HUES48 (cell line): ENCODE measurements around the gene STYX.

Source experiments
- H3K27ac ChIP-seq: one replicate; pipeline ENCODE4 v1.7.0; 2013; ENCODE audit warnings: low read depth, low read length, inconsistent platforms
- H3K27me3 ChIP-seq: 2 replicates; pipeline ENCODE4 v1.6.1; 2013; ENCODE audit warnings: mild to moderate bottlenecking, low read length; ENCODE audit not compliant: control insufficient read depth, insufficient read depth
- H3K36me3 ChIP-seq: 2 replicates; pipeline ENCODE4 v1.6.1; 2013; ENCODE audit warnings: low read length; ENCODE audit not compliant: control insufficient read depth, insufficient read depth
- H3K4me1 ChIP-seq: 2 replicates; pipeline ENCODE4 v1.6.1; 2013; ENCODE audit warnings: mild to moderate bottlenecking, low read length; ENCODE audit not compliant: control insufficient read depth, insufficient read depth
- H3K4me3 ChIP-seq: 2 replicates; pipeline ENCODE4 v1.5.1; 2013; ENCODE audit warnings: mild to moderate bottlenecking, low read depth, low read length
- H3K9ac ChIP-seq: 2 replicates; pipeline ENCODE4 v1.6.1; 2013; ENCODE audit warnings: mild to moderate bottlenecking, low read depth, low read length, moderate library complexity
- H3K9me3 ChIP-seq: 2 replicates; pipeline ENCODE4 v1.6.1; 2013; ENCODE audit warnings: low read length; ENCODE audit not compliant: control insufficient read depth, insufficient read depth

STYX gene

GRCh38 chr14:52790011-52790755 lies 60.2 kb downstream of the STYX start:
- Histone ChIP-seq H3K36me3 (no peaks in the 10 kb centered on the region; the same call in 1 of the 2 replicates), H3K4me1 (peaks cover 19% of the 10 kb centered on the region), H3K9me3 (no peaks in the 10 kb centered on the region), H3K27me3 (no peaks in the 10 kb centered on the region), H3K4me3 (peak overlapping the region; percentile 97), H3K27ac (peak overlapping the region; percentile 83), H3K9ac (peak overlapping the region; percentile 80)

DNA sequence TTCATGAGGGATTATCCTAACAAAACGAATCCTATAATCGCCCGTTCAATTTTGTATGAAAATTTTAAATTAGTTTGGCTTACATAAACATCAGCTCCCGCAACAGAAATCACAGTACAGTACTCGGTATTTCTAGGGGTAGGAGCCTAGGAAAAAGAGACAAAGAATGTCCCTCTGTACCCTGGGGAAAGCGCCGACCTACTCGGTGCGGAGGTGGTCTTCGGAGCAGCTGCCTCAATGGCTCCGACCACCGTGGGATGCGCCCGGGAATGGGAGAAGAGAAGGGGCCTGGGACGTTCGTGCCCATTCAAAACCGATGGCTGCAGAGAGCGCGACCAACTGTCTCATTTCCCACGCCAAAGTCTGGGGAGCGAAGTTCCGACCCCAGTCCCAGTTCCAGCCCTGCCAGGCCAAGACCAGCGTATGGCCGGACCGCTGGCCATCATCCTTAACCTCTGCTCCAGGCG lies 60.8 kb downstream of the STYX start:
- Histone ChIP-seq H3K36me3 (no peaks in the 10 kb centered on the region; the same call in 1 of the 2 replicates), H3K4me1 (peaks cover 19% of the 10 kb centered on the region), H3K4me3 (peak overlapping the region; percentile 97), H3K27ac (peak overlapping the region; percentile 83), H3K27me3 (no peaks in the 10 kb centered on the region), H3K9me3 (no peaks in the 10 kb centered on the region), H3K9ac (peak overlapping the region; percentile 80)

DNA sequence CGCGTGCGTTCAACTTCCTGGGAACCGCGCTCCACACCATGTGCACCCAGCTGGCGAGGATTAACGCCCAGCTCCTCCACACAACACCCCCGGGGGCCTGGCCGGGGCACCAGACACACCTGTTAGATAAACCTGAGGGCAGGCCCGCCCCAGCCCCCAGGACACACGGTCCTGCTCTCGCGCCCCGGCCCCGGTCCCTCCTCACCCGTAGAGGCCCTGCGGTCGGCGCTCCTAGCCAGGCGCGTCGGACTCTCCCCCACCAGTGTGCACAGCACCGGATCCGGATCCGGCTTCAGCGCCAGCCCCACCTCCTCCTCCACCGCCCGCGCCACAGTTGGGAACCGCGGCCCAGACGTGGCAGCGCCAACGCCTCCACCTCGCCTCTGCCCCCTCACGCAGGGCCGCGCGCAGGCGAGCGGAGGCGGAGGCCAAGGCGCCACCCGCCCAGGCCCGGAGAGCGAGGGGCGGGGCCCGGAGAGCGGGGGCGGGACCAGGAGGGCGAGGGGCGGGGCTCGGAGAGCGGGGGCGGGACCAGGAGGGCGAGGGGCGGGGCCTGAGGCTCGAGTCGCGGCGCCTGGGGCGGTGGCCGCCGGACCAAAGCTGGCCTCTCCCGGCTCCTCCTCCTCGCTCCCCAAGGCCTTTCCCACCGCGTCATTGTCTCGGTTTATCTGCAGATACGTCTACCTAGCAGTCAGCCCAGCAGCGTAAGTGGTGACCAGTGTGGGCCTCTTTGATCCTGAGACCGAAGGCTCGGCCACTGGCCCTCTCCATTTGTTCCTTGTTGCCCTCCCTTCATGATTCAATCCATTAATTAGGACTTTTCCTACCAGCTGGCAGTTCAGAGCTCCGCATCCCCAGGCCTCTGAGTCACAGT lies 61.5 kb downstream of the STYX start, which contains the start of gene GNPNAT1:
GNPNAT1 (minus strand) TSS at position 385 of the 874 bp plus-strand sequence. CDS start 6,957 bp downstream, outside the sequence.
- Histone ChIP-seq H3K27ac (peak within 1 kb of the TSS; percentile 83), H3K4me3 (peak within 1 kb of the TSS; percentile 97), H3K9me3 (no peaks in the 10 kb centered on the region)

DNA sequence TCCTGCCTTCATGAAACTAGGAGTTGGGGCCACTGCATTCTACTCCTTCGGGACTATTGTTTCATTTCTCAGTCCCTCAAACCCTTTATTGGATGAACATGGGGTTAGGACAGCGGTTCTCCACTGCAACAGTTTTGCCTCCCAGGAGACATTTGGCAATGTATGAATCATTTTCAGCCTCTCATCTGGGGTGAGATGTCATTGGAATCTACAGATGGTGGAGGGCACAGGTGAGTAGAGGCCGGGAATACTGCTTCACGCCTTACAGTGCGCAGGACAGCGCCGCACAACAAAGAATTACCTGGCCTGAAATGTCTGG lies 62.1 kb downstream of the STYX start:
- Histone ChIP-seq H3K9me3 (no peaks in the 10 kb centered on the region), H3K4me3 (peak overlapping the region; percentile 75), H3K27me3 (no peaks in the 10 kb centered on the region), H3K4me1 (peaks cover 19% of the 10 kb centered on the region), H3K36me3 (no peaks in the 10 kb centered on the region; the same call in 1 of the 2 replicates), H3K9ac (peak overlapping the region; percentile 78), H3K27ac (peak overlapping the region; percentile 81)

More for the DNA sequence above, 61.5 kb downstream of the STYX start, which contains the start of gene GNPNAT1:
- peak within 1 kb of the TSS; percentile 80 for H3K9ac ChIP-seq
- H3K36me3 ChIP-seq = no peaks in the 10 kb centered on the region; the same call in 1 of the 2 replicates
- peaks cover 19% of the 10 kb centered on the region for H3K4me1 ChIP-seq
- no peaks in the 10 kb centered on the region for H3K27me3 ChIP-seq

GRCh38 chr14:52793061-52793460 lies 63.1 kb downstream of the STYX start:
- Histone ChIP-seq H3K4me3 (no peak overlapping the region), H3K27me3 (no peaks in the 10 kb centered on the region), H3K4me1 (peaks cover 19% of the 10 kb centered on the region), H3K9ac (no peak overlapping the region), H3K9me3 (no peaks in the 10 kb centered on the region), H3K36me3 (no peaks in the 10 kb centered on the region; the same call in 1 of the 2 replicates), H3K27ac (no peak overlapping the region)

- no peaks in the 10 kb centered on the region for H3K27me3 ChIP-seq
- no peak overlapping the region for H3K27ac ChIP-seq
- no peaks in the 10 kb centered on the region for H3K4me1 ChIP-seq
- H3K9me3 ChIP-seq = no peaks in the 10 kb centered on the region
- no peak overlapping the region for H3K4me3 ChIP-seq
- no peaks in the 10 kb centered on the region for H3K36me3 ChIP-seq
- H3K9ac ChIP-seq = no peak overlapping the region
These were observed 67.7 kb downstream of the STYX start for GRCh38 chr14:52797653-52798052.

- Histone ChIP-seq H3K4me1 (no peaks in the 10 kb centered on the region), H3K27ac (no peak overlapping the region), H3K36me3 (no peaks in the 10 kb centered on the region), H3K9me3 (no peaks in the 10 kb centered on the region), H3K9ac (no peak overlapping the region), H3K27me3 (no peaks in the 10 kb centered on the region), H3K4me3 (no peak overlapping the region)
These were observed 68.9 kb downstream of the STYX start for GRCh38 chr14:52798826-52799225.

DNA sequence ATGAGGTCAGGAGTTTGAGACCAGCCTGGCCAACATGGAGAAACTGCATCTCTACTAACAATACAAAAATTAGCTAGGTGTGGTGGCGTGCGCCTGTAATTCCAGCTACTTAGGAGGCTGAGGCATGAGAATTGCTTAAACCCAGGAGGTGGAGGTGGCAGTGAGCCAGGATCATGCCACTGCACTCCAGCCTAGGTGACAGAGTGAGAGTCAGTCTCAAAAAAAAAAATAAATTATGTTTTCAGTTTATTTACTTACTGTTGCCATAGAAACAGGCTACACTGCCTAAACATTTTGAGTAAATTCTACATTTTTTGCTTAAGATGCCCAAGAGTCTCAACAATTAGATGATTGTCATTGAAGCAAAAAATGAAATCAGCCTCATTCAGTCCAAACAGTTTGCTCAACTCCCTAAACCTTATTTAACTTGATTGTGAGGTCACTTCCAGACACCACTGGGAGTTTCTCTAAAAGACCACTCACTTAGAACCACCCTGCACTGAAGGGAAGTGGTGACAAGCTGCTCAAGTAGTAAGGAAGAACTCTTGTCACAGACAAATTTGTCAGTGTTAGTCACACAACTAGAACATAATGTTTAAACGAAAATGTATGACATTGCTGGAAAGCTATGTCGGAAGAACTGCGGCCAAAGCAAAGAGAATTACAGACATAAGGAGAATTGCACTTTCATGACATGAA lies 71.2 kb downstream of the STYX start:
- H3K27me3 ChIP-seq = no peaks in the 10 kb centered on the region
- H3K9ac ChIP-seq = no peak overlapping the region
- H3K9me3 ChIP-seq = no peaks in the 10 kb centered on the region
- no peak overlapping the region for H3K4me3 ChIP-seq
- H3K27ac ChIP-seq = no peak overlapping the region
- H3K36me3 ChIP-seq = no peaks in the 10 kb centered on the region
- no peaks in the 10 kb centered on the region for H3K4me1 ChIP-seq

- no peaks in the 10 kb centered on the region for H3K36me3 ChIP-seq
- no peaks in the 10 kb centered on the region for H3K9me3 ChIP-seq
- H3K9ac ChIP-seq = no peak overlapping the region
- no peaks in the 10 kb centered on the region for H3K4me1 ChIP-seq
- no peak overlapping the region for H3K27ac ChIP-seq
- no peak overlapping the region for H3K4me3 ChIP-seq
- H3K27me3 ChIP-seq = no peaks in the 10 kb centered on the region
These were observed 72.6 kb downstream of the STYX start for GRCh38 chr14:52802597-52802996.

GRCh38 chr14:52806115-52806514 lies 76.1 kb downstream of the STYX start:
- no peaks in the 10 kb centered on the region for H3K9me3 ChIP-seq
- H3K27ac ChIP-seq = no peak overlapping the region
- no peak overlapping the region for H3K9ac ChIP-seq
- no peaks in the 10 kb centered on the region for H3K36me3 ChIP-seq
- no peak overlapping the region for H3K4me3 ChIP-seq
- no peaks in the 10 kb centered on the region for H3K4me1 ChIP-seq
- H3K27me3 ChIP-seq = no peaks in the 10 kb centered on the region
